Mammary epithelial cell (primary cell): ENCODE results near the gene AAMDC.
"Not testable (repeated sequence)": the region's sequence is repeated elsewhere in the genome, so short reads cannot be mapped to it uniquely, and the experiment has no call there.

Source experiments
- CTCF ChIP-seq, 2 donors: IDR thresholded peaks in 1 of 2; conservative IDR thresholded peaks in 1 of 2; 2 replicates each; pipeline ENCODE4 v1.5.1; 2011 to 2012; ENCODE audit warnings: inconsistent platforms in 2 of 2, low read length in 2 of 2, mild to moderate bottlenecking in 2 of 2, control low read depth in 1 of 2, low read depth in 1 of 2; ENCODE audit not compliant: insufficient read depth in 1 of 2; ENCODE audit errors: extremely low read depth in 1 of 2
- EZH2 ChIP-seq: IDR thresholded peaks from 2 replicates; pipeline ENCODE4 v1.6.1; 2012; ENCODE audit warnings: low read length, inconsistent platforms, borderline replicate concordance

- not testable (repeated sequence) for TF ChIP-seq CTCF (conservative IDR thresholded peaks at IDR 0.05 in 1 of 2, IDR thresholded peaks at IDR 0.05 in 1 of 2; ENCODE audit: extremely low read depth in 1 of 2, insufficient read depth in 1 of 2, low read depth in 1 of 2, low read length in 2 of 2); EZH2
These were observed 89.9 kb downstream of the AAMDC start for GRCh38 chr11:77910828-77911227.
